ENCODE data around the gene GPR152. TPM values are rescaled to one million over a fixed set of nuclear protein-coding genes. Genes with fewer than 3 reads are reported as not detected.

The GPR152 gene, protein sequence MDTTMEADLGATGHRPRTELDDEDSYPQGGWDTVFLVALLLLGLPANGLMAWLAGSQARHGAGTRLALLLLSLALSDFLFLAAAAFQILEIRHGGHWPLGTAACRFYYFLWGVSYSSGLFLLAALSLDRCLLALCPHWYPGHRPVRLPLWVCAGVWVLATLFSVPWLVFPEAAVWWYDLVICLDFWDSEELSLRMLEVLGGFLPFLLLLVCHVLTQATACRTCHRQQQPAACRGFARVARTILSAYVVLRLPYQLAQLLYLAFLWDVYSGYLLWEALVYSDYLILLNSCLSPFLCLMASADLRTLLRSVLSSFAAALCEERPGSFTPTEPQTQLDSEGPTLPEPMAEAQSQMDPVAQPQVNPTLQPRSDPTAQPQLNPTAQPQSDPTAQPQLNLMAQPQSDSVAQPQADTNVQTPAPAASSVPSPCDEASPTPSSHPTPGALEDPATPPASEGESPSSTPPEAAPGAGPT
- polyA plus RNA-seq (2012; ENCODE audit: insufficient read length, low read depth) = not detected

DNA sequence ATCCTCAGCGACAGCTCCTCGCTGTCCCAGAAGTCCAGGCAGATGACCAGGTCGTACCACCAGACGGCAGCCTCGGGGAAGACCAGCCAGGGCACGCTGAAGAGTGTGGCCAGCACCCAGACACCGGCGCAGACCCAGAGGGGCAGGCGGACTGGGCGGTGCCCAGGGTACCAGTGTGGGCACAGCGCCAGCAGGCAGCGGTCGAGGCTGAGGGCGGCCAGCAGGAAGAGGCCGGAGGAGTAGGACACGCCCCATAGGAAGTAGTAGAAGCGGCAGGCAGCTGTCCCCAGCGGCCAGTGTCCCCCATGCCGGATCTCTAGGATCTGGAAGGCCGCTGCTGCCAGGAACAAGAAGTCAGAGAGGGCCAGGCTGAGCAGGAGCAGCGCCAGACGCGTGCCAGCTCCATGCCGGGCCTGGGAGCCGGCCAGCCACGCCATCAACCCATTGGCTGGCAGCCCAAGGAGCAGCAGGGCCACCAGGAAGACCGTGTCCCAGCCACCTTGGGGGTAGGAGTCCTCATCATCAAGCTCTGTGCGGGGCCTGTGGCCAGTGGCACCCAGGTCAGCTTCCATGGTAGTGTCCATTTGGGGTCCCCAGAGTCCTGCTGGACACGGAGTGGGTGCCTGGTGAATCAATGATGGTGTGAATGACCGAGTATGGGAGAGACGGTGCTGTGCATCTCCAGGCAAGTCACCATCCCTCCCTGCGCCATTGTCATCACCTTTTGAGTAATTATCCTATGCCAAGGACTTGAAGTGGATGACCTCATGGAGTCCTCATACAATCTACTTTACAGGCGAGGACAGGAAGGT lies at the start of gene GPR152:
Gene GPR152, minus strand, starts transcription at position 589 of the 812 bp plus-strand sequence. Its CDS starts 5 bp downstream, at position 584.
- no peak for TF ChIP-seq TAF1 (IDR thresholded peaks at IDR 0.05; ENCODE audit: borderline replicate concordance, insufficient read depth, low read length)
- TF ChIP-seq SIN3A (IDR thresholded peaks at IDR 0.05; ENCODE audit: borderline replicate concordance, insufficient read depth, low read length) = no peak
- no peak for TF ChIP-seq FOXP2 (optimal IDR thresholded peaks at IDR 0.05; ENCODE audit: borderline replicate concordance, extremely low read depth, extremely low read length, insufficient read depth)
- TF ChIP-seq POLR2AphosphoS5 (IDR thresholded peaks at IDR 0.05; ENCODE audit: low read depth, low read length) = no peak
- TF ChIP-seq, protein P1, sequence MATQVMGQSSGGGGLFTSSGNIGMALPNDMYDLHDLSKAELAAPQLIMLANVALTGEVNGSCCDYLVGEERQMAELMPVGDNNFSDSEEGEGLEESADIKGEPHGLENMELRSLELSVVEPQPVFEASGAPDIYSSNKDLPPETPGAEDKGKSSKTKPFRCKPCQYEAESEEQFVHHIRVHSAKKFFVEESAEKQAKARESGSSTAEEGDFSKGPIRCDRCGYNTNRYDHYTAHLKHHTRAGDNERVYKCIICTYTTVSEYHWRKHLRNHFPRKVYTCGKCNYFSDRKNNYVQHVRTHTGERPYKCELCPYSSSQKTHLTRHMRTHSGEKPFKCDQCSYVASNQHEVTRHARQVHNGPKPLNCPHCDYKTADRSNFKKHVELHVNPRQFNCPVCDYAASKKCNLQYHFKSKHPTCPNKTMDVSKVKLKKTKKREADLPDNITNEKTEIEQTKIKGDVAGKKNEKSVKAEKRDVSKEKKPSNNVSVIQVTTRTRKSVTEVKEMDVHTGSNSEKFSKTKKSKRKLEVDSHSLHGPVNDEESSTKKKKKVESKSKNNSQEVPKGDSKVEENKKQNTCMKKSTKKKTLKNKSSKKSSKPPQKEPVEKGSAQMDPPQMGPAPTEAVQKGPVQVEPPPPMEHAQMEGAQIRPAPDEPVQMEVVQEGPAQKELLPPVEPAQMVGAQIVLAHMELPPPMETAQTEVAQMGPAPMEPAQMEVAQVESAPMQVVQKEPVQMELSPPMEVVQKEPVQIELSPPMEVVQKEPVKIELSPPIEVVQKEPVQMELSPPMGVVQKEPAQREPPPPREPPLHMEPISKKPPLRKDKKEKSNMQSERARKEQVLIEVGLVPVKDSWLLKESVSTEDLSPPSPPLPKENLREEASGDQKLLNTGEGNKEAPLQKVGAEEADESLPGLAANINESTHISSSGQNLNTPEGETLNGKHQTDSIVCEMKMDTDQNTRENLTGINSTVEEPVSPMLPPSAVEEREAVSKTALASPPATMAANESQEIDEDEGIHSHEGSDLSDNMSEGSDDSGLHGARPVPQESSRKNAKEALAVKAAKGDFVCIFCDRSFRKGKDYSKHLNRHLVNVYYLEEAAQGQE (IDR thresholded peaks at IDR 0.05; ENCODE audit: insufficient read depth in 1 of 2, low read depth in 2 of 2, low read length in 2 of 2) = no peak

DNA sequence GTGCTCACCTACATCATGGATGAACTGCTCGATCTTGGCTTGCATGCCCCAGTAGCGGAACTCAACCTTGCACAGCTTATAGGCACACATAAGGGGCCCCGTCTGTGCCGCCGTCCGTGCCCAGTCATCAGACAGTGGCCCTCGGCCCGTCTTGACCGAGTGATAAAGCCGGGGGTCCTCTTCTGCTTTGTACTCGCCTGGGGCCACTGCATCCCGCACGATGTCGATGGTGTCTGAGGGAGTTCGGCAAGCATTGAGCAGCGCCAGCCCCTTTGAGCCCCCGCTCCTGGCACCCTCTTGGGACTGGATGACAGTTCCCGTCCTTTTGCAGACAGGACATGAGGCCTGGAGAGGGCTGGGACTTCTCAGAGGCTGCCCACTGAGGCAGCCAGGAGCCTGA lies 49.3 kb upstream of the GPR152 start:
- TF ChIP-seq SIN3A (IDR thresholded peaks at IDR 0.05; ENCODE audit: borderline replicate concordance, insufficient read depth, low read length) (no peak), FOXP2 (optimal IDR thresholded peaks at IDR 0.05; ENCODE audit: borderline replicate concordance, extremely low read depth, extremely low read length, insufficient read depth) (no peak)
- TF ChIP-seq, protein P1 (IDR thresholded peaks at IDR 0.05; ENCODE audit: insufficient read depth in 1 of 2, low read depth in 2 of 2, low read length in 2 of 2) = no peak

DNA sequence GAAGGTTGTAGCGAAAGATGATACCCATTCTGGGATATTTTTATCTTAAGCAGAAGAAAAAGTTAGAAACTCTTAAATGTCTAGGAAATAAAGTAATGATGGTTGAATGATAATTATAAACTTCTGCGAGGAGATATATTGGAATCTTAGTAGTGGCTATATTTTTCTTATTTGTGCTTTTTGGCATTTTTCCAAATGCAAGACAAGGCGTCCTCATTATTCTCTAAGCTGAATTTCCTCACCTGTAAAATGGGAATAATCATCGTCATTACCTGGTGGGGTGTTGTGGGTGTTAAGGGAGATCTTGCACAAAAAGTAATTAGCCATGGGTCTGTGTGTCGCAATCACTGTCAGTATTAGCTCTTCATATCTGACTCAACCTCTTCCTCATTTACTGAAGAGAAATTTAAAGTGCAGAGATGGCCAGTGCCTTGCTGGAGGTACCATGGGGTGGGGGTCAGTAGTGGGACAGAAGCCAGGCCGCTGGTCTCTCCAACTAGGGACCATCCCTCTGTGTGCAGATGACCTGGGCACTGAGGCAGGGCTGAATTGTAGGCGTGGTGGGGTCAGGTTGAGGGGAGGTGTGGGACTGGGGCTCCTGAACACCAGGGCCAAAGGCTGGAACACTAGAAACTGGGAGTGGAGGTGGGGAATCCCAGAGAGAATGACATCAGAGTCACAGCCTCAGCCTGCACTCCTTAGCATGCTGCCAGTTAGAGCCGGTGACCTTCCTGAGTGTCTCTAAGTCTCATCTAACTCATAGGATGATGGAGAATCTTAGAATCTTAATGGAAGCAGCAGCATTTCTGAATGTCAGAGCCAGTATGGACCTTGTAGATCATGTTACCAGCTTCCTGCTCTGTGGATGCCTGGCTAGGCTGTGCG lies 48.5 kb upstream of the GPR152 start:
- no peak for TF ChIP-seq TAF1 (IDR thresholded peaks at IDR 0.05; ENCODE audit: borderline replicate concordance, insufficient read depth, low read length)
- TF ChIP-seq, protein P1 (IDR thresholded peaks at IDR 0.05; ENCODE audit: insufficient read depth in 1 of 2, low read depth in 2 of 2, low read length in 2 of 2) = no peak
- no peak for TF ChIP-seq POLR2AphosphoS5 (IDR thresholded peaks at IDR 0.05; ENCODE audit: low read depth, low read length)
- TF ChIP-seq FOXP2 (optimal IDR thresholded peaks at IDR 0.05; ENCODE audit: borderline replicate concordance, extremely low read depth, extremely low read length, insufficient read depth) = no peak
- TF ChIP-seq SIN3A (IDR thresholded peaks at IDR 0.05; ENCODE audit: borderline replicate concordance, insufficient read depth, low read length) = no peak

DNA sequence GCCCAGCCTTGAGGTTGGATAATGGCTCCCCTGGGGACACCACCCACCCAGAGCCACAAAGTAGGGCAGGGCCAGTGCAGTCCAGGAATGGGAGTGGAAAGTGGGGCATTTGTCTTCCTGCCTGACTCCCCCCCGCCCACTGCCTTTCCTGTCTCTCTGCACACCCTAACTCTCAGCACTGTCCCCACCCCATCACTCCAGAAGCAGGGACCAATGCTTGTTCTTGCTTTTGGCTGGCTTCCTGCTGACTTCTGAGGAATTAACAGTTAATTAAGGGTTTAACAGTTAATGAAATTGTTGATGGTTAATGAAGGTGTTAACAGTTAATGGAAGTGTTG lies 47.9 kb upstream of the GPR152 start:
- TF ChIP-seq FOXP2 (optimal IDR thresholded peaks at IDR 0.05; ENCODE audit: borderline replicate concordance, extremely low read depth, extremely low read length, insufficient read depth) = no peak
- TF ChIP-seq POLR2AphosphoS5 (IDR thresholded peaks at IDR 0.05; ENCODE audit: low read depth, low read length) = no peak
- TF ChIP-seq, protein P1 (IDR thresholded peaks at IDR 0.05; ENCODE audit: insufficient read depth in 1 of 2, low read depth in 2 of 2, low read length in 2 of 2) = no peak
- TF ChIP-seq TAF1 (IDR thresholded peaks at IDR 0.05; ENCODE audit: borderline replicate concordance, insufficient read depth, low read length) = no peak
- no peak for TF ChIP-seq SIN3A (IDR thresholded peaks at IDR 0.05; ENCODE audit: borderline replicate concordance, insufficient read depth, low read length)

Data from PFSK-1 (cell line).